ENCODE measurements around the gene ZSWIM2. TPM values are rescaled to one million over a fixed set of nuclear protein-coding genes. Genes with fewer than 3 reads are reported as not detected.
"Not testable (repeated sequence)": the region's sequence is repeated elsewhere in the genome, so short reads cannot be mapped to it uniquely, and the experiment has no call there.

The ZSWIM2 gene
- total RNA-seq, 2 donors from 2014 or later: not detected

GRCh38 chr2:186853951-186854350 is 5.0 kb upstream of the ZSWIM2 start:
- DNase-seq (ENCODE audit: low spot score): no peak
- intact Hi-C loops (cut with DNase I): no loop called here

- intact Hi-C loops (cut with DNase I): no loop called here
- DNase-seq (ENCODE audit: low spot score): no peak
These were observed 3.5 kb upstream of the ZSWIM2 start for GRCh38 chr2:186852508-186852907.

- DNase-seq (ENCODE audit: low spot score): no peak
- intact Hi-C loops (cut with DNase I): no loop called here
These were observed 6.6 kb downstream of the ZSWIM2 start for GRCh38 chr2:186842373-186842772.

GRCh38 chr2:186841940-186842339 is 7.0 kb downstream of the ZSWIM2 start:
- DNase-seq (ENCODE audit: low spot score): no peak
- intact Hi-C loops (cut with DNase I): no loop called here

- intact Hi-C loops (cut with DNase I): no loop called here
These were observed 13.3 kb downstream of the ZSWIM2 start for GRCh38 chr2:186835628-186836027.

GRCh38 chr2:186827862-186828492 is 21.0 kb downstream of the ZSWIM2 start:
- intact Hi-C loops (cut with DNase I): no loop called here
- DNase-seq (ENCODE audit: low spot score): no peak

More at GRCh38 chr2:186835628-186836027, 13.3 kb downstream of the ZSWIM2 start:
- DNase-seq (ENCODE audit: low spot score): no peak

GRCh38 chr2:186827411-186827810 is 21.6 kb downstream of the ZSWIM2 start:
- intact Hi-C loops (cut with DNase I): no loop called here

GRCh38 chr2:186822323-186822722 is 26.6 kb downstream of the ZSWIM2 start:
- DNase-seq (ENCODE audit: low spot score): no peak
- intact Hi-C loops (cut with DNase I): no loop called here

More at GRCh38 chr2:186827411-186827810, 21.6 kb downstream of the ZSWIM2 start:
- DNase-seq (ENCODE audit: low spot score): no peak

GRCh38 chr2:186820303-186820702 is 28.7 kb downstream of the ZSWIM2 start:
- DNase-seq (ENCODE audit: low spot score): no peak
- intact Hi-C loops (cut with DNase I): no loop called here

- DNase-seq (ENCODE audit: low spot score); intact Hi-C loops (cut with DNase I): not testable (repeated sequence)
These were observed 37.2 kb downstream of the ZSWIM2 start for GRCh38 chr2:186811760-186812159.

GRCh38 chr2:186806591-186806990 is 42.4 kb downstream of the ZSWIM2 start:
- intact Hi-C loops (cut with DNase I): no loop called here
- DNase-seq (ENCODE audit: low spot score): no peak

- intact Hi-C loops (cut with DNase I); DNase-seq (ENCODE audit: low spot score): not testable (repeated sequence)
These were observed 50.4 kb downstream of the ZSWIM2 start for GRCh38 chr2:186798604-186799003.

GRCh38 chr2:186784930-186785329 is 64.0 kb downstream of the ZSWIM2 start:
- no peak for DNase-seq (ENCODE audit: low spot score)
- intact Hi-C loops (cut with DNase I): no loop called here

GRCh38 chr2:186783254-186783653 is 65.7 kb downstream of the ZSWIM2 start:
- intact Hi-C loops (cut with DNase I): no loop called here
- no peak for DNase-seq (ENCODE audit: low spot score)

GRCh38 chr2:186780701-186781316 is 68.2 kb downstream of the ZSWIM2 start:
- intact Hi-C loops (cut with DNase I): no loop called here
- DNase-seq (ENCODE audit: low spot score): no peak

Other genes starting within 250 kb of the ZSWIM2 start
- gene FAM171B, start 155.1 kb downstream of the ZSWIM2 start, total RNA-seq: 1 to 10 TPM; 6.7 to 7.2 TPM